Caco-2 (cell line): Measurements from ENCODE around the gene ZFHX2. TPM values are rescaled to one million over a fixed set of nuclear protein-coding genes. Genes with fewer than 3 reads are reported as not detected.

Experiments used
- BruUV-seq: library from RNA; stranded (reverse); fragments of 400-500 nt; replicated peaks from 2 replicates; lab custom pipeline; 2021; lab: Mats Ljungman, UMichigan
- CTCF ChIA-PET: fragments of 300-600 bp; sonication (Branson Sonifier 250); formaldehyde crosslinking; loops from one replicate; lab custom pipeline; 2022; ENCODE audit warnings: antibody characterized with exemption; lab: Charles Lee
- POLR2A ChIA-PET: fragments of 300-600 bp; sonication (Branson Sonifier 250); formaldehyde crosslinking; loops from one replicate; lab custom pipeline; 2022; ENCODE audit warnings: antibody characterized with exemption; lab: Charles Lee
- DNase-seq, 2 experiments: peaks; one replicate each; pipeline versions ENCODE4 v3.0.0 to v3.0.0-alpha.2; 2020 to 2022
- H3K27me3 ChIP-seq: replicated peaks from 2 replicates; pipeline ENCODE4 v1.6.0; 2011; ENCODE audit warnings: low read length; ENCODE audit not compliant: control insufficient read depth, insufficient read depth
- H3K36me3 ChIP-seq: 2 replicates; pipeline ENCODE4 v1.5.1; 2011; ENCODE audit warnings: low read length; ENCODE audit not compliant: control insufficient read depth, insufficient read depth
- H3K4me1 ChIP-seq: fragments of 250-450 bp; sonication (Bioruptor Pico); 2 replicates; pipeline ENCODE4 v1.5.1; 2020; ENCODE audit warnings: mild to moderate bottlenecking
- H3K4me3 ChIP-seq: 2 replicates; pipeline ENCODE4 v1.5.1; 2011; ENCODE audit warnings: low read depth, mild to moderate bottlenecking, control low read depth, low read length
- H3K9me3 ChIP-seq: fragments of 250-450 bp; sonication (Bioruptor Pico); 2 replicates; pipeline ENCODE4 v1.5.1; 2020; ENCODE audit warnings: mild to moderate bottlenecking, moderate library complexity
- H3K27ac Mint-ChIP-seq: one replicate; pipeline ENCODE4 v1.8.0; 2022; ENCODE audit warnings: mixed read lengths; ENCODE audit not compliant: unreplicated experiment
- H3K27me3 Mint-ChIP-seq: one replicate; pipeline ENCODE4 v1.8.0; 2022; ENCODE audit warnings: mixed read lengths; ENCODE audit not compliant: insufficient read depth, unreplicated experiment
- H3K36me3 Mint-ChIP-seq: one replicate; pipeline ENCODE4 v1.8.0; 2022; ENCODE audit warnings: mild to moderate bottlenecking, mixed read lengths; ENCODE audit not compliant: insufficient read depth, unreplicated experiment
- H3K4me1 Mint-ChIP-seq: one replicate; pipeline ENCODE4 v1.8.0; 2022; ENCODE audit warnings: low read depth, mixed read lengths; ENCODE audit not compliant: unreplicated experiment
- H3K4me3 Mint-ChIP-seq: one replicate; pipeline ENCODE4 v1.8.0; 2022; ENCODE audit warnings: mild to moderate bottlenecking, moderate library complexity, mixed read lengths; ENCODE audit not compliant: unreplicated experiment
- H3K9me3 Mint-ChIP-seq: one replicate; pipeline ENCODE4 v1.8.0; 2022; ENCODE audit warnings: mixed read lengths; ENCODE audit not compliant: unreplicated experiment
- CTCF ChIP-seq, 2 experiments: fragments of 200-600 bp in 1 of 2; IDR thresholded peaks; 1 replicate in 1 of 2; 2 replicates in 1 of 2; pipeline versions ENCODE4 v1.5.1 to v1.8.0; 2011 to 2022; ENCODE audit warnings: antibody characterized with exemption in 1 of 2, control low read depth in 1 of 2, inconsistent platforms in 1 of 2, low read depth in 1 of 2, low read length in 1 of 2, mild to moderate bottlenecking in 1 of 2, moderate library complexity in 1 of 2; ENCODE audit not compliant: insufficient read depth in 1 of 2, severe bottlenecking in 1 of 2, unreplicated experiment in 1 of 2
- intact Hi-C: fragments of 100-400 bp; cut with micrococcal nuclease; formaldehyde crosslinking; loops from one replicate; pipeline ENCODE4 v1.10.0; 2022; ENCODE audit not compliant: unreplicated experiment
- total RNA-seq: library from RNA; stranded (reverse); gene quantifications from 2 replicates; pipeline ENCODE4 v1.2.3, GENCODE V29; 2022

Gene ZFHX2
- total RNA-seq, 1 experiment from 2014 or later, result 1.1 TPM

GRCh38 chr14:23578560-23579310 lies 27.2 kb upstream of the ZFHX2 start, which contains the start of gene JPH4:
JPH4 (minus strand) TSS chr14:23578790; CDS start chr14:23577453, 1,337 bp downstream.
- no peaks in the 10 kb centered on the region for H3K9me3 ChIP-seq
- CTCF ChIA-PET, result no interaction called here
- no peaks in the 10 kb centered on the region for H3K36me3 ChIP-seq
- no peak for DNase-seq
- Mint-ChIP-seq H3K9me3 (no peaks in the 10 kb centered on the region), H3K36me3 (no peaks in the 10 kb centered on the region), H3K4me1 (no peaks in the 10 kb centered on the region), H3K27me3 (peaks cover 11% of the 10 kb centered on the region), H3K4me3 (no peak within 1 kb of the TSS), H3K27ac (no peak within 1 kb of the TSS)
- H3K4me3 ChIP-seq, result no peak within 1 kb of the TSS
- POLR2A ChIA-PET, result no interaction called here
- TF ChIP-seq CTCF (IDR thresholded peaks at IDR 0.05; ENCODE audit: insufficient read depth in 1 of 2, low read depth in 1 of 2, low read length in 1 of 2, severe bottlenecking in 1 of 2, unreplicated experiment in 1 of 2), result no peak
- no peaks in the 10 kb centered on the region for H3K4me1 ChIP-seq
- intact Hi-C loops, result no loop called here
- H3K27me3 ChIP-seq, result no peaks in the 10 kb centered on the region
- no TSS peak for BruUV-seq

- ChIA-PET POLR2A (no interaction called here), CTCF (no interaction called here)
- Mint-ChIP-seq H3K36me3 (no peaks in the 10 kb centered on the region), H3K27ac (no peak overlapping the region), H3K27me3 (peaks cover 11% of the 10 kb centered on the region), H3K9me3 (no peaks in the 10 kb centered on the region), H3K4me1 (no peaks in the 10 kb centered on the region), H3K4me3 (no peak overlapping the region)
- TF ChIP-seq CTCF (IDR thresholded peaks at IDR 0.05; ENCODE audit: insufficient read depth in 1 of 2, low read depth in 1 of 2, low read length in 1 of 2, severe bottlenecking in 1 of 2, unreplicated experiment in 1 of 2), result no peak
- H3K9me3 ChIP-seq, result no peaks in the 10 kb centered on the region
- intact Hi-C loops, result no loop called here
- H3K4me3 ChIP-seq, result no peak overlapping the region
- H3K36me3 ChIP-seq, result no peaks in the 10 kb centered on the region
- no peak for DNase-seq
- no TSS peak for BruUV-seq
- H3K27me3 ChIP-seq, result no peaks in the 10 kb centered on the region
- H3K4me1 ChIP-seq, result no peaks in the 10 kb centered on the region
Observed at GRCh38 chr14:23577710-23578392, 26.3 kb upstream of the ZFHX2 start.

- no peaks in the 10 kb centered on the region for H3K36me3 ChIP-seq
- intact Hi-C loops, result no loop called here
- Mint-ChIP-seq H3K36me3 (no peaks in the 10 kb centered on the region), H3K27ac (no peak overlapping the region), H3K27me3 (peaks cover 11% of the 10 kb centered on the region), H3K4me1 (no peaks in the 10 kb centered on the region), H3K9me3 (no peaks in the 10 kb centered on the region), H3K4me3 (no peak overlapping the region)
- no peak for DNase-seq
- no TSS peak for BruUV-seq
- TF ChIP-seq CTCF (IDR thresholded peaks at IDR 0.05; ENCODE audit: insufficient read depth in 1 of 2, low read depth in 1 of 2, low read length in 1 of 2, severe bottlenecking in 1 of 2, unreplicated experiment in 1 of 2), result no peak
- H3K27me3 ChIP-seq, result no peaks in the 10 kb centered on the region
- ChIA-PET POLR2A (no interaction called here), CTCF (no interaction called here)
- no peak overlapping the region for H3K4me3 ChIP-seq
- H3K9me3 ChIP-seq, result no peaks in the 10 kb centered on the region
- no peaks in the 10 kb centered on the region for H3K4me1 ChIP-seq
Observed at GRCh38 chr14:23577004-23577681, 25.6 kb upstream of the ZFHX2 start.
